AG09309 (cell line): ENCODE data around the gene ADAMTS12.

ENCODE experiments used
- DNase-seq: peaks from one replicate; pipeline ENCODE4 v3.0.0-alpha.2; 2010; ENCODE audit warnings: low read depth
- H3K4me3 ChIP-seq: 2 replicates; pipeline ENCODE4 v1.5.1; 2011; ENCODE audit warnings: mild to moderate bottlenecking, low read depth, low read length, moderate library complexity; ENCODE audit not compliant: control insufficient read depth
- TF ChIP-seq, protein P1 (sequence below): IDR thresholded peaks from 2 replicates; pipeline ENCODE4 v1.5.1; 2011; ENCODE audit warnings: mild to moderate bottlenecking, low read depth, low read length, inconsistent platforms; ENCODE audit not compliant: insufficient read depth, control insufficient read depth; ENCODE audit errors: missing control alignments

The ADAMTS12 gene

DNA sequence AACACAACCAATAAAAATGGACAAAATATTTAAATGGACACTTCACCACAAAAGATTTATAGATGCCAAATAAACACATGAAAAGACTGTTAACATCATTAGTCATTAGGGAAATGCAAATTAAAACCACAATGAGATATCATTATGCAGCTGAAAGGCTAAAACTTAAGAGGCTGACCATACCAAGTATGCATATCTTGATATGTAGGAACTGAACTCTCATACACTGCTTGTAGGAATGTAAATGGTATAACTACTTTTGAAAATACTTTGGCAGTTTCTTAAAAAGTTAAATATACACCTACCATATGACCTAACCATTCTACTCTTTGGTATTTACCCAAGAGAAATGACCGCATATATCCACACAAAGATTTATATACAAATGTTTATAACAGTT, 13.6 kb upstream of the ADAMTS12 start:
- no peak for DNase-seq
- TF ChIP-seq, protein P1, sequence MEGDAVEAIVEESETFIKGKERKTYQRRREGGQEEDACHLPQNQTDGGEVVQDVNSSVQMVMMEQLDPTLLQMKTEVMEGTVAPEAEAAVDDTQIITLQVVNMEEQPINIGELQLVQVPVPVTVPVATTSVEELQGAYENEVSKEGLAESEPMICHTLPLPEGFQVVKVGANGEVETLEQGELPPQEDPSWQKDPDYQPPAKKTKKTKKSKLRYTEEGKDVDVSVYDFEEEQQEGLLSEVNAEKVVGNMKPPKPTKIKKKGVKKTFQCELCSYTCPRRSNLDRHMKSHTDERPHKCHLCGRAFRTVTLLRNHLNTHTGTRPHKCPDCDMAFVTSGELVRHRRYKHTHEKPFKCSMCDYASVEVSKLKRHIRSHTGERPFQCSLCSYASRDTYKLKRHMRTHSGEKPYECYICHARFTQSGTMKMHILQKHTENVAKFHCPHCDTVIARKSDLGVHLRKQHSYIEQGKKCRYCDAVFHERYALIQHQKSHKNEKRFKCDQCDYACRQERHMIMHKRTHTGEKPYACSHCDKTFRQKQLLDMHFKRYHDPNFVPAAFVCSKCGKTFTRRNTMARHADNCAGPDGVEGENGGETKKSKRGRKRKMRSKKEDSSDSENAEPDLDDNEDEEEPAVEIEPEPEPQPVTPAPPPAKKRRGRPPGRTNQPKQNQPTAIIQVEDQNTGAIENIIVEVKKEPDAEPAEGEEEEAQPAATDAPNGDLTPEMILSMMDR: no peak
- H3K4me3 ChIP-seq: no peak overlapping the region

GRCh38 chr5:33903118-33903517, 11.3 kb upstream of the ADAMTS12 start:
- no peak overlapping the region for H3K4me3 ChIP-seq
- DNase-seq: no peak
- TF ChIP-seq, protein P1: no peak

DNA sequence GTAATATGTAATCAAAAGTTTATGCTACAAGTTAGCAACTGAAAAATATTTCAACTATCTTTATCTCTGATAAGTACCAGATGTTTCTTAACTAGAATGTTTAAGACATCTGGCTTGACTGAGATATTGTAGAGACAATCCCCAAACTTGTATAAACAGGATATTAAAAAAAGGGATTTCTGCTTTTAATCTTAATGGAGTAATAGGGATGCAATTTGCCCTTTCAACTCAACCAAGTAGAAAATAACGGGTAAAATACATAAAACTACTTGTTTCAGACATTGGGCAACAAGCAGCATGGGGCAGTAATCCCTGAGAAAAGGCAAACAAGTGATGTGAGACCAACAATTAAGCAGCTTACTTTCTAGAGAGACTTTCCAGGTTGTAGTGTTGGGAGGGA, 9.4 kb upstream of the ADAMTS12 start:
- TF ChIP-seq, protein P1: no peak
- DNase-seq: peak; percentile 56
- no peak overlapping the region for H3K4me3 ChIP-seq

- H3K4me3 ChIP-seq: no peak overlapping the region
- TF ChIP-seq, protein P1: no peak
- DNase-seq: no peak
Observed at GRCh38 chr5:33894566-33894965, 2.8 kb upstream of the ADAMTS12 start.

GRCh38 chr5:33892620-33893137, 889 bp upstream of the ADAMTS12 start:
- TF ChIP-seq, protein P1: peak; percentile 2
- DNase-seq: peak; percentile 86
- H3K4me3 ChIP-seq: peak overlapping the region; percentile 57

DNA sequence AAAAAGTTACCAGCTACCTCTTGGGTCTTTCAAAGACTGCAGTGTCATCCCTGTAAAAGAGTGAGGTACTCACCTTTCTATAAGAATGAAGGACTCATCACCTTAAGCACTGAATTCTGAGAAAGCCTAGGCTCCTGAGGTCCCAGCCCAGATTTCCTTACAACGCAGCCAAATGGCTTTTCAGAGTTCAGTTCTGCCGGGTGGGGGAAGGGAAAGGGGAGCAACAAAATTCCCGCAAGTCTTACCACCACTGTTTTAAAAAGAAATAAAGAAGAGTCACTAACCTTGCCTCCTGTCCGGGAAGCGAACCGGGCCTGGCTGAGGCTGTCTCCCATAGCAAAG, 373 bp downstream of the ADAMTS12 start:
- TF ChIP-seq, protein P1: no peak
- DNase-seq: no peak
- H3K4me3 ChIP-seq: peak overlapping the region; percentile 57

- H3K4me3 ChIP-seq: peak overlapping the region; percentile 57
- DNase-seq: no peak
- TF ChIP-seq, protein P1: peak; percentile 31
Observed at GRCh38 chr5:33890131-33891032, 1.4 kb downstream of the ADAMTS12 start.
